Fibroblast of mammary gland (primary cell): ENCODE measurements around the gene MARK1.

ENCODE experiments used
- DNase-seq: peaks from one replicate; pipeline ENCODE4 v3.0.0-alpha.2; 2010; ENCODE audit warnings: low read depth
- H3K4me3 ChIP-seq: 2 replicates; pipeline ENCODE4 v1.5.1; 2011; ENCODE audit warnings: low read depth, mild to moderate bottlenecking, low read length, moderate library complexity; ENCODE audit not compliant: control insufficient read depth
- CTCF ChIP-seq: conservative IDR thresholded peaks from 2 replicates; pipeline ENCODE4 v1.5.1; 2011; ENCODE audit warnings: low read depth, low read length, inconsistent platforms; ENCODE audit not compliant: control insufficient read depth, insufficient read depth

Gene MARK1

GRCh38 chr1:220527908-220528678, at the start of gene MARK1:
Gene MARK1 (plus strand): TSS chr1:220528136. CDS start chr1:220528823, 687 bp downstream.
- no peak for TF ChIP-seq CTCF
- peak within 1 kb of the TSS; percentile 68 for H3K4me3 ChIP-seq
- peak; percentile 29 for DNase-seq

- peak; percentile 61 for DNase-seq
- no peak overlapping the region for H3K4me3 ChIP-seq
- TF ChIP-seq CTCF: no peak
Measured at GRCh38 chr1:220483700-220484099, 44.2 kb upstream of the MARK1 start.

GRCh38 chr1:220484135-220484534, 43.8 kb upstream of the MARK1 start:
- no peak for TF ChIP-seq CTCF

GRCh38 chr1:220485131-220485530, 42.8 kb upstream of the MARK1 start:
- no peak for TF ChIP-seq CTCF
- H3K4me3 ChIP-seq: no peak overlapping the region
- no peak for DNase-seq

More at GRCh38 chr1:220484135-220484534, 43.8 kb upstream of the MARK1 start:
- DNase-seq: peak; percentile 11
- no peak overlapping the region for H3K4me3 ChIP-seq

- no peak for TF ChIP-seq CTCF
- H3K4me3 ChIP-seq: no peak overlapping the region
- no peak for DNase-seq
Measured at GRCh38 chr1:220485791-220486190, 42.1 kb upstream of the MARK1 start.

GRCh38 chr1:220487297-220487820, 40.6 kb upstream of the MARK1 start:
- H3K4me3 ChIP-seq: no peak overlapping the region
- DNase-seq: peak; percentile 68
- no peak for TF ChIP-seq CTCF
